ENCODE results near the gene ANXA5.

Gene ANXA5

DNA sequence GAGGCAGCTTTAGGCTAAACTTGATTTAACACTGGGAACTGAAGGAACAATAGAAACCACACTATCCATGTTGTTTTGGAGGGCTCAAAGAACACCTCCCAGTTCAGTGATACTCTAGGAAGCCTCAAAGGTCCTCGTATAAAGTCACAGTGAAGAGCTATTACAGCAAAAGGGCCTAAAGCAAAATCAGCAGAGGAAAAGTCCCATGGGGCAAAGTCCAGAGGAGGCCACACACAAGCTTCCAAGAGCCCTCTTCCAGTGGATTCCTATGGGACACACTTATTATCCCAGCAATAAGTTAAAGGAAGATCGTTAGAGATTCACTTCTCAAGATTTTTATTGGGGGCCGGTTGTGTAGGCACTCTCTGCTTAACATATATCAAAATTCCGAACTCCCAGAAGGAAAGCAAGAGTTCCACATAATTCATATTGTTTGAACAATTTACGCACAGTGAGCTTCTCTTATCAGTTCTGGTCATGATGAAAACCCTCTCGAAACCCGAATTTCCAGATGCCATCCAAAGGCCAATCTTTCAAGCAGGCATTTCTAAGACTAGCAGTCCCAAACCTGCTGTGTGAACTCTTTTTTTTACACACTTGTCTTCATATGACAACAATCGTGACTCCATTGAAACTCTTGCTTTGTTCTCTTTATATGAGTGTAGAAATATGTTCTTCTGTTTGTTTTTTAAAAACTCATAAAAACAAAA, 53.7 kb downstream of the ANXA5 start:
- no peak for DNase-seq (ENCODE audit: low read depth in 1 of 2, low spot score in 1 of 2)
- in situ Hi-C loops (cut with HindIII; ENCODE audit: low pct_unique_long_range_greater_than_20kb, low sequenced_read_pairs) = no loop called here
- TF ChIP-seq JUND (IDR thresholded peaks at IDR 0.05; ENCODE audit: low read depth) = no peak

GRCh38 chr4:121642292-121642691, 54.5 kb downstream of the ANXA5 start:
- in situ Hi-C loops (cut with HindIII; ENCODE audit: low pct_unique_long_range_greater_than_20kb, low sequenced_read_pairs) = no loop called here
- no peak for DNase-seq (ENCODE audit: low read depth in 1 of 2, low spot score in 1 of 2)
- no peak for TF ChIP-seq JUND (IDR thresholded peaks at IDR 0.05; ENCODE audit: low read depth)

- no peak for DNase-seq (ENCODE audit: low read depth in 1 of 2, low spot score in 1 of 2)
- no peak for TF ChIP-seq JUND (IDR thresholded peaks at IDR 0.05; ENCODE audit: low read depth)
- in situ Hi-C loops (cut with HindIII; ENCODE audit: low pct_unique_long_range_greater_than_20kb, low sequenced_read_pairs) = no loop called here
These were observed 63.1 kb downstream of the ANXA5 start for GRCh38 chr4:121633653-121634052.

DNA sequence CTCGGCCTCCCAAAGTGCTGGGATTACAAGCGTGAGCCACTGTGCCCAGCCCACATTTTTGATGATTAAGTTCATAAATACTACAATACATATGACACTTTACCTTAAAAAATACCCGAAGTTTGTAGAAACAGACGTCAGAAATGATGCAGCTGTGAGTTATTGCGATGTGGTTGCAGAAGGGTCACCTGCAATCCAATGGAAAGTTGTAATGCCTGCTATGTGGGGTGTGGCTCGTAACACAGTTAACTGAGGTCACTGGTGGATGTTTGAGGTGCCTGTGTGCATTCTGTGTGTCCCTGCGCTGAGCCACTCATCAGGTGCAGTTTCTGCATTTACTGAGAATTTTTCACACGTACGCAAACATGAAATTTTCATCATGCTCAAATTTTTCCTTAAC, 64.1 kb downstream of the ANXA5 start:
- TF ChIP-seq JUND (IDR thresholded peaks at IDR 0.05; ENCODE audit: low read depth) = no peak
- no peak for DNase-seq (ENCODE audit: low read depth in 1 of 2, low spot score in 1 of 2)
- in situ Hi-C loops (cut with HindIII; ENCODE audit: low pct_unique_long_range_greater_than_20kb, low sequenced_read_pairs) = no loop called here
